A673 (cell line): ENCODE data around the gene PAPPA. TPM values are rescaled to one million over a fixed set of nuclear protein-coding genes. Genes with fewer than 3 reads are reported as not detected.

Experiments
- BruUV-seq: library from RNA; stranded (reverse); fragments of 400-500 nt; replicated peaks from 2 replicates; lab custom pipeline; 2021; lab: Mats Ljungman, UMichigan
- CTCF ChIA-PET: fragments of 300-600 bp; sonication (Branson Sonifier 250); formaldehyde crosslinking; loops from one replicate; lab custom pipeline; 2022; ENCODE audit warnings: antibody characterized with exemption; lab: Charles Lee
- POLR2A ChIA-PET: fragments of 300-600 bp; sonication (Branson Sonifier 250); formaldehyde crosslinking; loops from one replicate; lab custom pipeline; 2022; ENCODE audit warnings: antibody characterized with exemption; ENCODE audit not compliant: low non-redundant PET; lab: Charles Lee
- DNase-seq: peaks from one replicate; pipeline ENCODE4 v3.0.0-alpha.2; 2015; ENCODE audit warnings: low spot score
- H3K27ac ChIP-seq: fragments of 200-600 bp; sonication (generic); 2 replicates; pipeline ENCODE4 v1.5.1; 2016; ENCODE audit warnings: mixed run types, low read depth, mild to moderate bottlenecking, mixed read lengths, antibody characterized with exemption, low read length; ENCODE audit not compliant: poor library complexity, severe bottlenecking
- H3K27me3 ChIP-seq: fragments of 200-600 bp; sonication (generic); replicated peaks from 2 replicates; pipeline ENCODE4 v1.6.1; 2017; ENCODE audit warnings: mixed run types, low read depth, mild to moderate bottlenecking, mixed read lengths, antibody characterized with exemption, low read length; ENCODE audit not compliant: insufficient read depth, poor library complexity
- H3K36me3 ChIP-seq: fragments of 200-600 bp; sonication (generic); 2 replicates; pipeline ENCODE4 v1.6.1; 2016; ENCODE audit warnings: mixed run types, mild to moderate bottlenecking, mixed read lengths, antibody characterized with exemption, low read length; ENCODE audit not compliant: insufficient read depth, poor library complexity, severe bottlenecking
- H3K4me1 ChIP-seq: fragments of 200-600 bp; sonication (generic); 2 replicates; pipeline ENCODE4 v1.6.1; 2017; ENCODE audit warnings: mixed run types, mild to moderate bottlenecking, mixed read lengths, antibody characterized with exemption, low read length; ENCODE audit not compliant: insufficient read depth, poor library complexity, severe bottlenecking
- H3K4me3 ChIP-seq: fragments of 200-600 bp; sonication (generic); 2 replicates; pipeline ENCODE4 v1.5.1; 2016; ENCODE audit warnings: low read depth, mixed run types, mild to moderate bottlenecking, mixed read lengths, low read length; ENCODE audit not compliant: poor library complexity, severe bottlenecking
- H3K9me3 ChIP-seq: fragments of 200-600 bp; sonication (generic); 2 replicates; pipeline ENCODE4 v1.6.1; 2016; ENCODE audit warnings: mixed run types, low read depth, mild to moderate bottlenecking, mixed read lengths, antibody characterized with exemption, low read length; ENCODE audit not compliant: poor library complexity, severe bottlenecking
- CTCF ChIP-seq: fragments of 300-800, 200-600 bp; sonication (generic); conservative IDR thresholded peaks from 2 replicates; pipeline ENCODE4 v1.5.1; 2017; ENCODE audit warnings: low read depth, mild to moderate bottlenecking, antibody characterized with exemption, low read length, moderate library complexity, mixed read lengths
- EZH2 ChIP-seq: fragments of 200-600 bp; sonication (generic); IDR thresholded peaks from 2 replicates; pipeline ENCODE4 v1.6.1; 2017; ENCODE audit warnings: borderline replicate concordance, low read depth, mild to moderate bottlenecking, mixed read lengths, antibody characterized with exemption, low read length; ENCODE audit not compliant: poor library complexity, severe bottlenecking
- intact Hi-C: fragments of 100-400 bp; cut with micrococcal nuclease; formaldehyde crosslinking; loops from one replicate; pipeline ENCODE4 v1.10.0; 2022; ENCODE audit not compliant: unreplicated experiment
- total RNA-seq: library from RNA; stranded (reverse); gene quantifications from 2 replicates; pipeline ENCODE4 v1.2.3, GENCODE V29; 2021

PAPPA gene
- total RNA-seq, 1 experiment from 2014 or later, result 47.4 TPM

- no peak for DNase-seq
- TF ChIP-seq EZH2 (no peak), CTCF (no peak)
- Histone ChIP-seq H3K36me3 (peaks cover 81% of the 10 kb centered on the region), H3K4me3 (no peak overlapping the region), H3K4me1 (no peaks in the 10 kb centered on the region), H3K27ac (no peak overlapping the region), H3K27me3 (no peaks in the 10 kb centered on the region), H3K9me3 (no peaks in the 10 kb centered on the region)
- intact Hi-C loops, result no loop called here
- ChIA-PET CTCF (no interaction called here), POLR2A (no interaction called here)
- BruUV-seq, result no TSS peak
Observed at GRCh38 chr9:116381350-116381749, 227.8 kb downstream of the PAPPA start.

GRCh38 chr9:116382053-116382452 lies 228.5 kb downstream of the PAPPA start:
- DNase-seq, result no peak
- no peak overlapping the region for H3K4me3 ChIP-seq
- H3K27me3 ChIP-seq, result no peaks in the 10 kb centered on the region
- no peaks in the 10 kb centered on the region for H3K9me3 ChIP-seq
- TF ChIP-seq EZH2 (no peak), CTCF (no peak)
- ChIA-PET CTCF (no interaction called here), POLR2A (no interaction called here)
- BruUV-seq, result no TSS peak
- H3K27ac ChIP-seq, result no peak overlapping the region
- peaks cover 78% of the 10 kb centered on the region for H3K36me3 ChIP-seq
- intact Hi-C loops, result no loop called here
- H3K4me1 ChIP-seq, result no peaks in the 10 kb centered on the region

DNA sequence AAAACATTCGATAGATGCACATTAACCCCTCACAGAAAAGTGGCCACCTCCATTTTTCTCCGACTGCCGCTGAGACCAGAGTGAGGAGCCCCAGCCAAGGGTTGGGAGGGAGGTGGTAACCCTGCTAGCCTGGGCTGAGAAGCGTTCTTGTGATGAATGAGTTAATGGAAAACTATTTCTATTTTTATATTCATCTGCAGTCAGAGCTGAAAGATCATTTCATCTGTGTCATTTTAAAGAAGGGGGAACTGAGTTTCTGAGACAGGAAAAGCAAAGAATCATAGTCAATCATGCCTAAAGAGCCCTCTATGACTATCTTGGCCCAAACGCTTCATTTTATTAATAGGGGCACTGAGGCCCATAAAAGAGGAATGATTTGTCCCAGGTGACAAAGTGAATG lies 229.5 kb downstream of the PAPPA start:
- BruUV-seq, result no TSS peak
- Histone ChIP-seq H3K9me3 (no peaks in the 10 kb centered on the region), H3K4me1 (no peaks in the 10 kb centered on the region), H3K4me3 (no peak overlapping the region), H3K27me3 (no peaks in the 10 kb centered on the region), H3K36me3 (peaks cover 78% of the 10 kb centered on the region), H3K27ac (no peak overlapping the region)
- ChIA-PET CTCF (no interaction called here), POLR2A (no interaction called here)
- DNase-seq, result no peak
- intact Hi-C loops, result no loop called here
- no peak for TF ChIP-seq CTCF
- TF ChIP-seq EZH2, result no peak
